HCT116 (cell line): Measurements from ENCODE around the gene TGM2. TPM values are rescaled to one million over a fixed set of nuclear protein-coding genes. Genes with fewer than 3 reads are reported as not detected.

Experiments
- ATAC-seq: fragments of 200-7000 bp; cut with Tn5 transposase; 2 replicates; pipeline ENCODE4 v1.9.1; 2020; ENCODE audit warnings: mild to moderate bottlenecking, moderate library complexity
- BruUV-seq: library from RNA; stranded (reverse); fragments of 400-500 nt; replicated peaks from 2 replicates; lab custom pipeline; 2021; lab: Mats Ljungman, UMichigan
- CTCF ChIA-PET: fragments of 300-600 bp; sonication (Branson Sonifier 250); formaldehyde crosslinking; loops from one replicate; lab custom pipeline; 2021; ENCODE audit warnings: antibody characterized with exemption; lab: Charles Lee
- POLR2A ChIA-PET: fragments of 300-600, 350-600 bp; sonication (Branson Sonifier 250); formaldehyde crosslinking; loops from one replicate; lab custom pipeline; 2021; ENCODE audit warnings: antibody characterized with exemption; lab: Charles Lee
- RAD21 ChIA-PET, 2 experiments: fragments of 300-600 bp; sonication (Branson Sonifier 250); formaldehyde crosslinking; loops; one replicate each; lab custom pipeline; 2023; ENCODE audit warnings: low total read pairs in 2 of 2; ENCODE audit not compliant: uncharacterized antibody in 2 of 2, unreplicated experiment in 2 of 2, low non-redundant PET in 1 of 2; lab: Charles Lee
- DNase-seq: peaks from one replicate; pipeline ENCODE4 v3.0.0-alpha.2; 2010; ENCODE audit warnings: low read depth, low spot score
- H2AFZ ChIP-seq: fragments of 200-600 bp; shearing (Covaris generic), sonication (generic); 2 replicates; pipeline ENCODE4 v1.6.1; 2017; ENCODE audit warnings: low read depth, mixed run types, mixed read lengths, antibody characterized with exemption, low read length; ENCODE audit not compliant: poor library complexity, severe bottlenecking
- H3K27ac ChIP-seq: 2 replicates; pipeline ENCODE4 v1.5.1; 2012; ENCODE audit warnings: low read depth, low read length
- H3K27me3 ChIP-seq: fragments of 200-600 bp; sonication (generic); 2 replicates; pipeline ENCODE4 v1.6.1; 2016; ENCODE audit warnings: mixed run types, low read length, mixed read lengths; ENCODE audit not compliant: insufficient read depth
- H3K36me3 ChIP-seq, 2 experiments: fragments of 200-500 bp in 1 of 2; fragments of 200-600 bp in 1 of 2; sonication (Bioruptor generic) in 1 of 2; sonication (generic) in 1 of 2; 2 replicates each; pipeline versions ENCODE4 v1.5.1 to v1.6.1; 2014 to 2016; ENCODE audit warnings: low read length in 2 of 2, inconsistent platforms in 1 of 2, mixed read lengths in 1 of 2, mixed run types in 1 of 2; ENCODE audit not compliant: insufficient read depth in 2 of 2, control insufficient read depth in 1 of 2
- H3K4me1 ChIP-seq, 2 experiments: fragments of 200-600 bp in 1 of 2; sonication (generic) in 1 of 2; 2 replicates each; pipeline versions ENCODE4 v1.5.1 to v1.6.1; 2012 to 2017; ENCODE audit warnings: low read length in 2 of 2, inconsistent platforms in 1 of 2, mild to moderate bottlenecking in 1 of 2, mixed read lengths in 1 of 2, mixed run types in 1 of 2, moderate library complexity in 1 of 2; ENCODE audit not compliant: insufficient read depth in 2 of 2, control insufficient read depth in 1 of 2
- H3K4me2 ChIP-seq: fragments of 200-600 bp; sonication (generic); 2 replicates; pipeline ENCODE4 v1.6.1; 2017; ENCODE audit warnings: mixed run types, low read length, mixed read lengths
- H3K4me3 ChIP-seq, 2 experiments: fragments of 200-600 bp in 1 of 2; sonication (generic) in 1 of 2; replicated peaks in 1 of 2; 2 replicates each; pipeline ENCODE4 v1.5.1; 2011 to 2016; ENCODE audit warnings: low read length in 2 of 2, control low read depth in 1 of 2, low read depth in 1 of 2, mild to moderate bottlenecking in 1 of 2, mixed read lengths in 1 of 2, mixed run types in 1 of 2
- H3K79me2 ChIP-seq: fragments of 200-600 bp; sonication (generic); 2 replicates; pipeline ENCODE4 v1.6.1; 2017; ENCODE audit warnings: mild to moderate bottlenecking, mixed run types, low read length, moderate library complexity, mixed read lengths; ENCODE audit not compliant: insufficient read depth
- H3K9ac ChIP-seq: fragments of 200-600 bp; sonication (generic); 2 replicates; pipeline ENCODE4 v1.6.1; 2016; ENCODE audit warnings: low read length, mixed read lengths
- H3K9me2 ChIP-seq: fragments of 200-600 bp; sonication (generic), shearing (Covaris generic); 2 replicates; pipeline ENCODE4 v1.6.1; 2017; ENCODE audit warnings: mixed run types, mild to moderate bottlenecking, moderate library complexity; ENCODE audit not compliant: insufficient read depth
- H3K9me3 ChIP-seq, 2 experiments: fragments of 200-500 bp in 1 of 2; fragments of 200-600 bp in 1 of 2; sonication (Bioruptor generic) in 1 of 2; sonication (generic) in 1 of 2; 2 replicates each; pipeline ENCODE4 v1.6.1; 2014 to 2017; ENCODE audit warnings: low read length in 2 of 2, mixed read lengths in 2 of 2, inconsistent platforms in 1 of 2, low read depth in 1 of 2, mild to moderate bottlenecking in 1 of 2, mixed run types in 1 of 2, moderate library complexity in 1 of 2; ENCODE audit not compliant: control insufficient read depth in 1 of 2, insufficient read depth in 1 of 2
- H4K20me1 ChIP-seq: fragments of 200-600 bp; sonication (generic), shearing (Covaris generic); 2 replicates; pipeline ENCODE4 v1.6.1; 2017; ENCODE audit warnings: mixed run types, mild to moderate bottlenecking, moderate library complexity; ENCODE audit not compliant: insufficient read depth
- EGR1 ChIP-seq: IDR thresholded peaks from 2 replicates; pipeline ENCODE4 v1.6.1; 2012; ENCODE audit warnings: low read depth
- EZH2 ChIP-seq: fragments of 200-600 bp; sonication (generic); IDR thresholded peaks from 2 replicates; pipeline ENCODE4 v1.6.1; 2017; ENCODE audit warnings: antibody characterized with exemption, mixed run types
- EZH2phosphoT487 ChIP-seq: fragments of 200-600 bp; IDR thresholded peaks from 2 replicates; pipeline ENCODE4 v1.6.1; 2018; ENCODE audit warnings: antibody characterized with exemption, borderline replicate concordance
- JUND ChIP-seq: IDR thresholded peaks from 2 replicates; pipeline ENCODE4 v1.6.1; 2012
- POLR2A ChIP-seq: IDR thresholded peaks from 2 replicates; pipeline ENCODE4 v1.7.0; 2011; ENCODE audit warnings: borderline replicate concordance; ENCODE audit not compliant: insufficient read depth, insufficient read length; ENCODE audit errors: extremely low read depth
- POLR2AphosphoS5 ChIP-seq: IDR thresholded peaks from 2 replicates; pipeline ENCODE4 v1.6.1; 2011; ENCODE audit warnings: mild to moderate bottlenecking, low read depth, low read length, moderate library complexity
- SIN3A ChIP-seq: IDR thresholded peaks from 2 replicates; pipeline ENCODE4 v1.6.1; 2012; ENCODE audit warnings: low read depth
- SP1 ChIP-seq: IDR thresholded peaks from 2 replicates; pipeline ENCODE4 v1.6.1; 2012; ENCODE audit warnings: low read depth
- SRF ChIP-seq: IDR thresholded peaks from 2 replicates; pipeline ENCODE4 v1.6.1; 2012; ENCODE audit warnings: low read depth
- TCF7L2 ChIP-seq: IDR thresholded peaks from 2 replicates; pipeline ENCODE4 v1.7.0; 2011; ENCODE audit warnings: borderline replicate concordance, inconsistent platforms; ENCODE audit not compliant: insufficient read depth, insufficient read length; ENCODE audit errors: extremely low read depth
- intact Hi-C: fragments of 100-400 bp; cut with micrococcal nuclease; formaldehyde crosslinking; loops from 2 replicates; pipeline ENCODE4 v1.10.0; 2022
- total RNA-seq: library from RNA; stranded (reverse); gene quantifications from one replicate; pipeline ENCODE4 v1.2.1, GENCODE V29; 2021; ENCODE audit not compliant: unreplicated experiment
- TF ChIP-seq, protein P1 (sequence below): IDR thresholded peaks from 2 replicates; pipeline ENCODE4 v1.6.1; 2012; ENCODE audit warnings: low read depth
- TF ChIP-seq, protein P2 (sequence below): IDR thresholded peaks from 2 replicates; pipeline ENCODE4 v1.6.1; 2011; ENCODE audit warnings: mild to moderate bottlenecking, low read length, moderate library complexity; ENCODE audit not compliant: insufficient replicate concordance; ENCODE audit errors: extremely low read depth

Gene TGM2
- total RNA-seq, 1 experiment from 2014 or later, result 6.1 TPM

DNA sequence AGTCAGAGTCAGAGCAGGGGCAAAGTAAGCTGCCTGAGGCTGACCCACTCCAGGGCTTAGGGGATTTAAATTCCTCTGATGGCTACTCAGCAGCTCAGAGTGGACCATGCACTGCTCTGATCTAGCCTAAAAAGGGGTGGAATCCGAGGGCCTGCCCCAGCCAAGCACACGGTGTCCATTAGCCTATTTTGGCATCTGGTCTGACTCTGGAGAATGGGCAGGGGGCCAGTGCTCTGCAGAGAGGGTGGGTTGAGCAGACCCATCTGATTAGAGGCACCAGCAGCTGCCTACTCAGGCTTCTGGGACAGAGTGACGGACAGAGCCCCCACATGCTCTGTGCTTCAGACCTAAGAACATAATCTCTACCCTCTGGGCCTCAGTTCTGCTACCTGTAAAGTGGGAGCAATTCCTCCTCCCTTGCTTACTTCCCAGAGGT, 25.9 kb upstream of the TGM2 start:
- H3K4me1 ChIP-seq, result peaks cover 6 to 22% of the 10 kb centered on the region in 2 experiments
- DNase-seq, result no peak
- RAD21 ChIA-PET, result no interaction called here
- H3K27me3 ChIP-seq, result no peaks in the 10 kb centered on the region
- BruUV-seq, result no TSS peak
- no peaks in the 10 kb centered on the region for H3K79me2 ChIP-seq
- no peaks in the 10 kb centered on the region for H3K9me3 ChIP-seq
- intact Hi-C loops, result no loop called here
- TF ChIP-seq SIN3A (no peak), EZH2 (no peak), EZH2phosphoT487 (no peak), POLR2A (no peak), SRF (no peak), POLR2AphosphoS5 (no peak), JUND (no peak), TCF7L2 (no peak), EGR1 (no peak), SP1 (no peak)
- TF ChIP-seq, protein P1, sequence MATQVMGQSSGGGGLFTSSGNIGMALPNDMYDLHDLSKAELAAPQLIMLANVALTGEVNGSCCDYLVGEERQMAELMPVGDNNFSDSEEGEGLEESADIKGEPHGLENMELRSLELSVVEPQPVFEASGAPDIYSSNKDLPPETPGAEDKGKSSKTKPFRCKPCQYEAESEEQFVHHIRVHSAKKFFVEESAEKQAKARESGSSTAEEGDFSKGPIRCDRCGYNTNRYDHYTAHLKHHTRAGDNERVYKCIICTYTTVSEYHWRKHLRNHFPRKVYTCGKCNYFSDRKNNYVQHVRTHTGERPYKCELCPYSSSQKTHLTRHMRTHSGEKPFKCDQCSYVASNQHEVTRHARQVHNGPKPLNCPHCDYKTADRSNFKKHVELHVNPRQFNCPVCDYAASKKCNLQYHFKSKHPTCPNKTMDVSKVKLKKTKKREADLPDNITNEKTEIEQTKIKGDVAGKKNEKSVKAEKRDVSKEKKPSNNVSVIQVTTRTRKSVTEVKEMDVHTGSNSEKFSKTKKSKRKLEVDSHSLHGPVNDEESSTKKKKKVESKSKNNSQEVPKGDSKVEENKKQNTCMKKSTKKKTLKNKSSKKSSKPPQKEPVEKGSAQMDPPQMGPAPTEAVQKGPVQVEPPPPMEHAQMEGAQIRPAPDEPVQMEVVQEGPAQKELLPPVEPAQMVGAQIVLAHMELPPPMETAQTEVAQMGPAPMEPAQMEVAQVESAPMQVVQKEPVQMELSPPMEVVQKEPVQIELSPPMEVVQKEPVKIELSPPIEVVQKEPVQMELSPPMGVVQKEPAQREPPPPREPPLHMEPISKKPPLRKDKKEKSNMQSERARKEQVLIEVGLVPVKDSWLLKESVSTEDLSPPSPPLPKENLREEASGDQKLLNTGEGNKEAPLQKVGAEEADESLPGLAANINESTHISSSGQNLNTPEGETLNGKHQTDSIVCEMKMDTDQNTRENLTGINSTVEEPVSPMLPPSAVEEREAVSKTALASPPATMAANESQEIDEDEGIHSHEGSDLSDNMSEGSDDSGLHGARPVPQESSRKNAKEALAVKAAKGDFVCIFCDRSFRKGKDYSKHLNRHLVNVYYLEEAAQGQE, result no peak
- TF ChIP-seq, protein P2, sequence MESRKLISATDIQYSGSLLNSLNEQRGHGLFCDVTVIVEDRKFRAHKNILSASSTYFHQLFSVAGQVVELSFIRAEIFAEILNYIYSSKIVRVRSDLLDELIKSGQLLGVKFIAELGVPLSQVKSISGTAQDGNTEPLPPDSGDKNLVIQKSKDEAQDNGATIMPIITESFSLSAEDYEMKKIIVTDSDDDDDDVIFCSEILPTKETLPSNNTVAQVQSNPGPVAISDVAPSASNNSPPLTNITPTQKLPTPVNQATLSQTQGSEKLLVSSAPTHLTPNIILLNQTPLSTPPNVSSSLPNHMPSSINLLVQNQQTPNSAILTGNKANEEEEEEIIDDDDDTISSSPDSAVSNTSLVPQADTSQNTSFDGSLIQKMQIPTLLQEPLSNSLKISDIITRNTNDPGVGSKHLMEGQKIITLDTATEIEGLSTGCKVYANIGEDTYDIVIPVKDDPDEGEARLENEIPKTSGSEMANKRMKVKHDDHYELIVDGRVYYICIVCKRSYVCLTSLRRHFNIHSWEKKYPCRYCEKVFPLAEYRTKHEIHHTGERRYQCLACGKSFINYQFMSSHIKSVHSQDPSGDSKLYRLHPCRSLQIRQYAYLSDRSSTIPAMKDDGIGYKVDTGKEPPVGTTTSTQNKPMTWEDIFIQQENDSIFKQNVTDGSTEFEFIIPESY, result no peak
- TF ChIP-seq, all 23 proteins: peak for 0
- no peaks in the 10 kb centered on the region for H4K20me1 ChIP-seq
- no peak overlapping the region for H3K4me2 ChIP-seq
- H3K9me2 ChIP-seq, result no peaks in the 10 kb centered on the region
- no peak overlapping the region for H2AFZ ChIP-seq
- no peak overlapping the region for H3K9ac ChIP-seq
- ATAC-seq, result no peak
- H3K27ac ChIP-seq, result no peak overlapping the region
- H3K36me3 ChIP-seq, result no peaks in the 10 kb centered on the region
- no peak overlapping the region for H3K4me3 ChIP-seq
- ChIA-PET POLR2A (no interaction called here), CTCF (interaction anchor here (1.0 kb wide), 1 partner anchor 30 kb away, joined by 4 read pairs; no protein-coding TSS in a partner anchor)
